Measurements from ENCODE around the gene MUTYH. TPM values are rescaled to one million over a fixed set of nuclear protein-coding genes. Genes with fewer than 3 reads are reported as not detected.
A peak's percentile ranks its signal among the peaks of the same experiment; 100 is the strongest.
"Not testable (repeated sequence)": the region's sequence is repeated elsewhere in the genome, so short reads cannot be mapped to it uniquely, and the experiment has no call there.

The MUTYH gene
- 33.3 and 34.9 TPM in 2 replicates for total RNA-seq

- TF ChIP-seq, protein P1, sequence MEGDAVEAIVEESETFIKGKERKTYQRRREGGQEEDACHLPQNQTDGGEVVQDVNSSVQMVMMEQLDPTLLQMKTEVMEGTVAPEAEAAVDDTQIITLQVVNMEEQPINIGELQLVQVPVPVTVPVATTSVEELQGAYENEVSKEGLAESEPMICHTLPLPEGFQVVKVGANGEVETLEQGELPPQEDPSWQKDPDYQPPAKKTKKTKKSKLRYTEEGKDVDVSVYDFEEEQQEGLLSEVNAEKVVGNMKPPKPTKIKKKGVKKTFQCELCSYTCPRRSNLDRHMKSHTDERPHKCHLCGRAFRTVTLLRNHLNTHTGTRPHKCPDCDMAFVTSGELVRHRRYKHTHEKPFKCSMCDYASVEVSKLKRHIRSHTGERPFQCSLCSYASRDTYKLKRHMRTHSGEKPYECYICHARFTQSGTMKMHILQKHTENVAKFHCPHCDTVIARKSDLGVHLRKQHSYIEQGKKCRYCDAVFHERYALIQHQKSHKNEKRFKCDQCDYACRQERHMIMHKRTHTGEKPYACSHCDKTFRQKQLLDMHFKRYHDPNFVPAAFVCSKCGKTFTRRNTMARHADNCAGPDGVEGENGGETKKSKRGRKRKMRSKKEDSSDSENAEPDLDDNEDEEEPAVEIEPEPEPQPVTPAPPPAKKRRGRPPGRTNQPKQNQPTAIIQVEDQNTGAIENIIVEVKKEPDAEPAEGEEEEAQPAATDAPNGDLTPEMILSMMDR (IDR thresholded peaks at IDR 0.05; ENCODE audit: insufficient read depth, low read length, poor library complexity, severe bottlenecking), result no peak
- Histone ChIP-seq H3K27me3 (ENCODE audit: control insufficient read depth, insufficient read depth, low read length) (no peaks in the 10 kb centered on the region), H3K36me3 (ENCODE audit: control insufficient read depth, insufficient read depth, low read length) (peaks cover 3% of the 10 kb centered on the region), H3K4me3 (ENCODE audit: low read depth, low read length) (peak within 1 kb of the TSS; percentile 89)
- DNase-seq (ENCODE audit: low read depth), result peak; percentile 68
These were observed at the start of gene MUTYH, which contains the start of gene TOE1 for GRCh38 chr1:45339789-45340558. TSS of gene MUTYH (minus strand) at chr1:45340440. CDS start at chr1:45334505, 5,935 bp downstream. TSS of gene TOE1 (plus strand) at chr1:45340170. CDS start at chr1:45340253, 83 bp downstream.

- Histone ChIP-seq H3K36me3 (ENCODE audit: control insufficient read depth, insufficient read depth, low read length) (no peaks in the 10 kb centered on the region), H3K4me3 (ENCODE audit: low read depth, low read length) (no peak overlapping the region), H3K27me3 (ENCODE audit: control insufficient read depth, insufficient read depth, low read length) (no peaks in the 10 kb centered on the region)
- TF ChIP-seq, protein P1 (IDR thresholded peaks at IDR 0.05; ENCODE audit: insufficient read depth, low read length, poor library complexity, severe bottlenecking), result no peak
- no peak for DNase-seq (ENCODE audit: low read depth)
These were observed 46.0 kb upstream of the MUTYH start for GRCh38 chr1:45386219-45386618.

DNA sequence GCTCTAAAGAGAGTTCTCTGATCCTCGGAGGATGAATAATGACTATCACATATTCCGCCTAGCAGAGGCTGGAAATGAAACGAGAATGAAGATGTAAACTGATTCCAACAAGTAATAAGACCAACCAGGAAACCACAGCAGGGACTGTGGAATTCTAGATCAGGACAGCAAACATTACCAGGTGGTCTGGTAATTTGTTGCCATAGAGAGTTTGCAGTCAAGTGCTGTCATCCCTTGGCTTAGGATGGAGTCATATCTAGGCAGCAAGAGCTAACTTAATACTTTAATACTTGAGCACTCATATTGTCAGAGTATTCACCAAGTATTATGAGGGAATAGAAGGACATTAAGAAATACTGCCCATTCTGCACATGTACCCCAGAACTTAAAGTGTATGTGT, 45.1 kb upstream of the MUTYH start:
- no peak for DNase-seq (ENCODE audit: low read depth)
- H3K27me3 ChIP-seq (ENCODE audit: control insufficient read depth, insufficient read depth, low read length), result no peaks in the 10 kb centered on the region
- H3K4me3 ChIP-seq (ENCODE audit: low read depth, low read length), result no peak overlapping the region
- H3K36me3 ChIP-seq (ENCODE audit: control insufficient read depth, insufficient read depth, low read length), result no peaks in the 10 kb centered on the region
- TF ChIP-seq, protein P1 (IDR thresholded peaks at IDR 0.05; ENCODE audit: insufficient read depth, low read length, poor library complexity, severe bottlenecking), result no peak

DNA sequence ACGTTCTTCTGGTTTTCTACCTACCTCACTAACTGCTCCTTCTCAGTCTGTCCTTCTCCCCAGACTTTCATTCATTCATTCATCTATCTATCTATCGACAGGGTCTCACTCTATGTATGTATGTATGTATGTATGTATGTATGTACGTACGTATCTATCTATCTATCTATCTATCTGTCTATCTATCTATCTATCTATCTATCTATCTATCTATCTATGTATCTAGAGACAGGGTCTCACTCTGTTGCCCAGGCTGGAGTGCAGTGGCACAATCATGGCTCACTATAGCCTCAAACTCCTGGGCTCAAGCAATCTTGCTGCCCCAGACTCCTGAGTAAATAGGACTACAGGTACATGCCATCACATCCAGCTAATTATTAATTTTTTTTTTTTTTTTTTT, 44.0 kb upstream of the MUTYH start:
- not testable (repeated sequence) for H3K27me3 ChIP-seq (ENCODE audit: control insufficient read depth, insufficient read depth, low read length); DNase-seq (ENCODE audit: low read depth)

GRCh38 chr1:45383191-45383590, 43.0 kb upstream of the MUTYH start:
- no peaks in the 10 kb centered on the region for H3K36me3 ChIP-seq (ENCODE audit: control insufficient read depth, insufficient read depth, low read length)
- no peak for DNase-seq (ENCODE audit: low read depth)
- no peak overlapping the region for H3K4me3 ChIP-seq (ENCODE audit: low read depth, low read length)
- TF ChIP-seq, protein P1 (IDR thresholded peaks at IDR 0.05; ENCODE audit: insufficient read depth, low read length, poor library complexity, severe bottlenecking), result no peak
- no peaks in the 10 kb centered on the region for H3K27me3 ChIP-seq (ENCODE audit: control insufficient read depth, insufficient read depth, low read length)

More for the DNA sequence above, 44.0 kb upstream of the MUTYH start:
- H3K4me3 ChIP-seq (ENCODE audit: low read depth, low read length); H3K36me3 ChIP-seq (ENCODE audit: control insufficient read depth, insufficient read depth, low read length): not testable (repeated sequence)

GRCh38 chr1:45381243-45381642, 41.0 kb upstream of the MUTYH start:
- H3K36me3 ChIP-seq (ENCODE audit: control insufficient read depth, insufficient read depth, low read length), result no peaks in the 10 kb centered on the region
- no peaks in the 10 kb centered on the region for H3K27me3 ChIP-seq (ENCODE audit: control insufficient read depth, insufficient read depth, low read length)
- H3K4me3 ChIP-seq (ENCODE audit: low read depth, low read length), result no peak overlapping the region
- TF ChIP-seq, protein P1 (IDR thresholded peaks at IDR 0.05; ENCODE audit: insufficient read depth, low read length, poor library complexity, severe bottlenecking), result no peak
- no peak for DNase-seq (ENCODE audit: low read depth)
